HG03460 (cell line): ENCODE data around the gene C11orf71.

Source experiments
- ATAC-seq: cut with Tn5 transposase; IDR thresholded peaks from one replicate; pipeline ENCODE4 v1.9.1; 2021; ENCODE audit not compliant: unreplicated experiment

Gene C11orf71

DNA sequence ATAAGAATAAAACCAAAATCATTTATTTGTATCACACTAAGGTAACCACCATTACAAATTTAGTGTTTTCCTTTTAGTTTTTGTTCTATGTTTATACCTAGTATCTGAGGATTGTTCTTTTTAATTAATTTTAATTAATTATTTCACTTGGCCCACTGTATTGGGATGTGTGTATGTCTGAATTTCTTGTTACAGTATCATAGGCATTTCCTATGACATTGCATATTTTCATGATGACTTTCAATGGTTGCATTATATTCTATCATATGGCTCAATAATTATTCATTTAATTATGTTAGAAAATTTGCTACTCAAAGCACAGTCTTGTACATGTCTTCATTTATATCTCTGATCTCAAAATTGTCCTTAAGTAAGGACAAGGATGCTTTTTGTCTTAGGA lies 41.0 kb downstream of the C11orf71 start:
- no peak for ATAC-seq

DNA sequence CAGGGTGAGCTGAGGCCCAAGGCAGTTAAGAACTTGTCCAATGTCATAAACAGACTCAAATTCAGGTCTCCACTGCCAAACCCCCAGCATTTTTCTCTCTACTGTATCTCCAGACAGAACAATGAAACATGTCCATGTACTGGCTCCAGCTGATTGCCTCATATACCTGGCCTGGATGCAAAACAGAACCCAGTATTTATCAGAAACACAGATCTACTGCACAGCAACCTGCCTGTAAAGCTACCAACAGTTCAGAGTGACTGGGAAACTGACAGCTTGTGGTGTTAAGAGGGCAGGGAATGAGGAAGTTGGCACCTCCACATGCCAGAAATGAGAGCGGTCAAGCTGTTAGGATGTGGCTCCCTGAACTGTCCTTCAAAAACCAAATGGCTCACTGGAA lies 41.6 kb downstream of the C11orf71 start:
- no peak for ATAC-seq

DNA sequence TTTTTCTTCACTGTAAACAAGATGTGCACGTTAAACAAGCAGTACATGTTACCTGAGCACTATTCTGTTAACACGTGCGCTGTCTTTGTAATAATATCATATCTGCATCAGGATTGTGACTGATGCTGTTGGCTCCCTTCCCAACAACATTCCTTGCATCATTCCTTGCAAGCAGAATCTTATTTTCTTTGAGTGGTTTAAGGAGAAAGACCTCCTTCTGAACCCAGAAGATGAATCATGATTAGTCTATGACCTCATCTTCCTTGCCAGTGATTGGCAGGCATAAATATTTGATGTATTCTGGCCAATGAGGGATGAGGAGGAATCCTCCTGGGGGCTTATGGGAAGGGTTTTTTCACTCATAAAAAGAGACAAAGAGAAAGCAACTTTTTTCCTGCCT lies 46.2 kb downstream of the C11orf71 start:
- ATAC-seq: no peak

DNA sequence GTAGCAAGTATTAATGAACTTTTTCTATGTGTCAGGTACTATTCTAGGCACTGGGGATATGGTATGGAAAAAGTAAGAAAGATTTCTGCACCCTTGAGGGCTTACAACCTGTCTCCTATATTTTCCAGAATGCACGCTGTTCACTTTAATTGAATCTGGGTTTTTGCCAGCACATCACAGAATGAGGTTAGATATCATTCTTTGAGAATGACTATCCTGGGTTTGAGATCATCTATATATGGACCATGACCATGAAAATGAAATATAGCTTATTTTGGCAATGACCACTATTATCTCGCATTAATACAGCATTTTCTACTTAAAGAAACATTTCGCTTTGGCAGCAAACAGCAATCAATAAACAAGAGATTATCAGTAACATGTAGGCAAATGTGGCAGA lies 46.9 kb downstream of the C11orf71 start:
- ATAC-seq: no peak

DNA sequence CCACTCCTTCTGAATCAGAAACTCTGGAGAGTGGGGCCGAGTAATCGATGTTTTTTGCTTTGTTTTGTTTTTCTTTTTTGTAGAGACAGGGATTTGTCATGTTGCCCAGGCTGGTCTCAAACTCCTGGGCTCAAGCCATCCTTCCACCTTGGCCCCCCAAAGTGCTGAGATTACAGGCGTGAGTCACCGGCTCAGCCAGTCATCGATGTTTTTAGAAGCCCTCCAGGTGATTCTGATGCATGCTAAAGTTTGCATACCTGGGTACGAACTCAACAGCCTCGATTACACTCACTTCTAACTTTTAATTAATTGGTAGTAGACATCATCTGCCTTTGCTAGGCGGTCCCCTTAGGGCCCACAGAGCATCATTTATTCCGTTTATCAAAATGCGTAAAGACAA lies 50.3 kb downstream of the C11orf71 start:
- ATAC-seq: no peak
